Psoas muscle (tissue), 8 donors: Measurements from ENCODE around the gene ZNF766. TPM values are rescaled to one million over a fixed set of nuclear protein-coding genes. Genes with fewer than 3 reads are reported as not detected.

Source experiments
- ATAC-seq, 4 donors: fragments of 200-7000 bp; cut with Tn5 transposase; one replicate each; pipeline ENCODE4 v1.9.1; 2020; ENCODE audit warnings: moderate library complexity in 3 of 4, mild to moderate bottlenecking in 2 of 4
- DNase-seq, 2 donors: peaks; one replicate each; pipeline ENCODE4 v3.0.0-alpha.2; 2020
- H3K27ac ChIP-seq: fragments of 200-600 bp; one replicate; pipeline ENCODE4 v1.8.0; 2022
- H3K27me3 ChIP-seq, 3 donors: fragments of 200-600 bp in 1 of 3; one replicate each; pipeline versions ENCODE4 v1.6.1 to v1.8.0; 2013 to 2022; ENCODE audit warnings: low read length in 2 of 3, mild to moderate bottlenecking in 2 of 3, moderate library complexity in 1 of 3; ENCODE audit not compliant: insufficient read depth in 3 of 3
- H3K36me3 ChIP-seq, 2 donors: fragments of 200-600 bp in 1 of 2; one replicate each; pipeline versions ENCODE4 v1.6.1 to v1.8.0; 2013 to 2022; ENCODE audit warnings: low read depth in 1 of 2, mild to moderate bottlenecking in 1 of 2, moderate library complexity in 1 of 2; ENCODE audit not compliant: insufficient read depth in 1 of 2
- H3K4me1 ChIP-seq: fragments of 200-600 bp; one replicate; pipeline ENCODE4 v1.8.0; 2022
- H3K4me3 ChIP-seq: fragments of 200-600 bp; one replicate; pipeline ENCODE4 v1.8.0; 2022; ENCODE audit warnings: mild to moderate bottlenecking
- H3K9me3 ChIP-seq: fragments of 200-600 bp; one replicate; pipeline ENCODE4 v1.8.0; 2022
- WGBS, 3 donors: extraction: QIAGEN DNeasy Blood & Tissue Kit; methylation state at CpG; one replicate each; pipeline versions ENCODE4 v1.1.6 to v1.1.7; 2013; 5-methylcytosine and 5-hydroxymethylcytosine counted together
- intact Hi-C, 2 donors: fragments of 100-400 bp; cut with DNase I; formaldehyde crosslinking; loops; one replicate each; pipeline versions ENCODE4 v1.11.0 to v1.14.2; 2022
- polyA plus RNA-seq, 3 donors: library from polyadenylated mRNA; stranded (reverse); fragments of 200-250 nt; gene quantifications; one replicate each; pipeline ENCODE4 v1.2.3, GENCODE V29; 2013
- total RNA-seq, 4 donors: library from RNA; stranded (reverse); fragmentation: NEBNext Ultra II Directional in 2 of 4; extraction: Animal tissue kit (Norgen Biotek cat#: 25700) in 2 of 4; gene quantifications; one replicate each; pipeline versions ENCODE4 v1.2.1 to v1.2.4, GENCODE V29; 2021 to 2023
- TF ChIP-seq, protein P1 (sequence below): fragments of 200-600 bp; IDR thresholded peaks from one replicate; pipeline ENCODE4 v1.8.0; 2022; ENCODE audit warnings: antibody characterized with exemption
- donor health status: healthy with polysubstance abuse.
- donor health status: DM: no; HTN: no; CAD: no; lungs with moderate emphysema.
- donor health status: Bipolar disorder and iron deficiency.
- donor health status: healthy.
- donor health status: DM: yes; HTN: yes; CAD: no.
- donor health status: DM: no; HTN: no; CAD: no.
- donor health status: DM: no; HTN: no; CAD: no.
- donor health status: DM: yes; HTN: yes; CAD: no.

The ZNF766 gene
- total and polyA plus RNA-seq, 7 donors, result 3.6 to 10.7 (median 7.3) TPM

- Histone ChIP-seq H3K36me3 (peaks cover 10 to 18% of the 10 kb centered on the region in 2 donors), H3K27me3 (no peaks in the 10 kb centered on the region), H3K9me3 (peaks cover 6% of the 10 kb centered on the region), H3K27ac (no peak overlapping the region), H3K4me3 (no peak overlapping the region), H3K4me1 (no peaks in the 10 kb centered on the region)
- ATAC-seq (no peak), DNase-seq (no peak)
- intact Hi-C loops, result no loop called here
- TF ChIP-seq, protein P1, sequence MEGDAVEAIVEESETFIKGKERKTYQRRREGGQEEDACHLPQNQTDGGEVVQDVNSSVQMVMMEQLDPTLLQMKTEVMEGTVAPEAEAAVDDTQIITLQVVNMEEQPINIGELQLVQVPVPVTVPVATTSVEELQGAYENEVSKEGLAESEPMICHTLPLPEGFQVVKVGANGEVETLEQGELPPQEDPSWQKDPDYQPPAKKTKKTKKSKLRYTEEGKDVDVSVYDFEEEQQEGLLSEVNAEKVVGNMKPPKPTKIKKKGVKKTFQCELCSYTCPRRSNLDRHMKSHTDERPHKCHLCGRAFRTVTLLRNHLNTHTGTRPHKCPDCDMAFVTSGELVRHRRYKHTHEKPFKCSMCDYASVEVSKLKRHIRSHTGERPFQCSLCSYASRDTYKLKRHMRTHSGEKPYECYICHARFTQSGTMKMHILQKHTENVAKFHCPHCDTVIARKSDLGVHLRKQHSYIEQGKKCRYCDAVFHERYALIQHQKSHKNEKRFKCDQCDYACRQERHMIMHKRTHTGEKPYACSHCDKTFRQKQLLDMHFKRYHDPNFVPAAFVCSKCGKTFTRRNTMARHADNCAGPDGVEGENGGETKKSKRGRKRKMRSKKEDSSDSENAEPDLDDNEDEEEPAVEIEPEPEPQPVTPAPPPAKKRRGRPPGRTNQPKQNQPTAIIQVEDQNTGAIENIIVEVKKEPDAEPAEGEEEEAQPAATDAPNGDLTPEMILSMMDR, result no peak
- WGBS, 3 donors, result 84 to 86% (median 85%) methylated on average over 6 of the region's 6 CpGs
Observed at GRCh38 chr19:52345162-52345561, 75.8 kb downstream of the ZNF766 start.

Other genes starting within 250 kb of the ZNF766 start
- 1 to 10 TPM; 3.8 to 6.2 (median 4.5) TPM for gene ZNF614, start 241.2 kb upstream of the ZNF766 start, total RNA-seq
- 1 to 10 TPM; 3.3 to 7.7 (median 3.4) TPM for gene ZNF614, start 241.2 kb upstream of the ZNF766 start, polyA plus RNA-seq
- 1 to 10 TPM; 3.1 to 6.4 (median 4.5) TPM for gene ZNF432, start 220.7 kb upstream of the ZNF766 start, total RNA-seq
- gene ZNF432, start 220.7 kb upstream of the ZNF766 start, polyA plus RNA-seq, result 1 to 10 TPM; 3.4 to 6.6 (median 4.2) TPM
- gene ZNF841, start 173.8 kb upstream of the ZNF766 start, total RNA-seq, result 1 to 10 TPM; 3.0 to 4.4 (median 3.2) TPM
- gene ZNF841, start 173.8 kb upstream of the ZNF766 start, polyA plus RNA-seq, result 1 to 10 TPM; 1.2 to 4.3 (median 2.2) TPM
- 1 to 10 TPM; 1.8 to 6.2 (median 3.8) TPM for gene ZNF616, start 129.6 kb upstream of the ZNF766 start, total RNA-seq
- gene ZNF616, start 129.6 kb upstream of the ZNF766 start, polyA plus RNA-seq, result 1 to 10 TPM; 1.5 to 4.8 (median 2.2) TPM
- gene ZNF836, start 98.0 kb upstream of the ZNF766 start, total RNA-seq, result 1 to 10 TPM; 2.1 to 6.4 (median 3.9) TPM
- 1 to 10 TPM; 1.3 to 4.4 (median 1.8) TPM for gene ZNF836, start 98.0 kb upstream of the ZNF766 start, polyA plus RNA-seq
- gene PPP2R1A, start 79.5 kb upstream of the ZNF766 start, total RNA-seq, result 100 to 1,000 TPM; 182 to 340 (median 268) TPM
- gene PPP2R1A, start 79.5 kb upstream of the ZNF766 start, polyA plus RNA-seq, result 100 to 1,000 TPM; 127 to 400 (median 139) TPM
- gene ZNF480, start 27.6 kb downstream of the ZNF766 start, total RNA-seq, result 10 to 100 TPM in 1 of 4 donors, 1 to 10 TPM in 3; 6.2 to 10.5 (median 7.0) TPM
- gene ZNF480, start 27.6 kb downstream of the ZNF766 start, polyA plus RNA-seq, result 1 to 10 TPM; 4.6 to 7.0 (median 5.3) TPM
- gene ZNF610, start 66.7 kb downstream of the ZNF766 start, total RNA-seq, result 1 to 10 TPM in 2 of 4 donors, under 1 TPM in 2; 0.06 to 3.7 (median 1.1) TPM
- under 1 TPM; 0.10 to 0.62 (median 0.47) TPM for gene ZNF610, start 66.7 kb downstream of the ZNF766 start, polyA plus RNA-seq
- 1 to 10 TPM; 5.9 to 9.0 (median 8.2) TPM for gene ZNF880, start 100.3 kb downstream of the ZNF766 start, total RNA-seq
- 10 to 100 TPM in 1 of 3 donors, 1 to 10 TPM in 2; 4.2 to 12.0 (median 4.6) TPM for gene ZNF880, start 100.3 kb downstream of the ZNF766 start, polyA plus RNA-seq
- gene ZNF528, start 128.3 kb downstream of the ZNF766 start, total RNA-seq, result 10 to 100 TPM in 1 of 4 donors, 1 to 10 TPM in 3; 5.8 to 12.8 (median 6.0) TPM
- gene ZNF528, start 128.3 kb downstream of the ZNF766 start, polyA plus RNA-seq, result 10 to 100 TPM in 1 of 3 donors, 1 to 10 TPM in 2; 3.0 to 18.3 (median 4.2) TPM
- under 1 TPM in 2 of 4 donors, not detected in 2; 0.11 to 0.16 TPM for gene ZNF534, start 159.6 kb downstream of the ZNF766 start, total RNA-seq
- gene ZNF534, start 159.6 kb downstream of the ZNF766 start, polyA plus RNA-seq, result under 1 TPM; 0.07 to 0.52 (median 0.14) TPM
- gene ZNF578, start 184.0 kb downstream of the ZNF766 start, total RNA-seq, result under 1 TPM; 0.25 to 0.71 (median 0.54) TPM
- under 1 TPM; 0.10 to 0.55 (median 0.41) TPM for gene ZNF578, start 184.0 kb downstream of the ZNF766 start, polyA plus RNA-seq